Mesenchymal stem cell (in vitro differentiated cells and primary cell): ENCODE data around the gene SEC14L5.
"Not testable (repeated sequence)": the region's sequence is repeated elsewhere in the genome, so short reads cannot be mapped to it uniquely, and the experiment has no call there.

Experiments used
- DNase-seq: peaks from one replicate; pipeline ENCODE4 v3.0.0-alpha.2; 2013
- H2AFZ ChIP-seq: one replicate; pipeline ENCODE4 v1.6.1; 2013; ENCODE audit warnings: low read depth, mild to moderate bottlenecking, control low read depth, inconsistent platforms, low read length, moderate library complexity
- H2AK5ac ChIP-seq: 2 replicates; pipeline ENCODE4 v1.6.1; 2013; ENCODE audit warnings: low read length, moderate library complexity, mild to moderate bottlenecking, inconsistent platforms; ENCODE audit not compliant: severe bottlenecking
- H2BK120ac ChIP-seq: one replicate; pipeline ENCODE4 v1.6.1; 2013; ENCODE audit warnings: low read depth, mild to moderate bottlenecking, inconsistent platforms, low read length, moderate library complexity
- H2BK12ac ChIP-seq, 2 experiments: one replicate each; pipeline ENCODE4 v1.6.1; 2013; ENCODE audit warnings: inconsistent platforms in 2 of 2, low read length in 2 of 2, mild to moderate bottlenecking in 2 of 2, moderate library complexity in 2 of 2, control low read depth in 1 of 2
- H2BK15ac ChIP-seq: one replicate; pipeline ENCODE4 v1.6.1; 2013; ENCODE audit warnings: mild to moderate bottlenecking, low read depth, inconsistent platforms; ENCODE audit not compliant: poor library complexity, severe bottlenecking
- H2BK5ac ChIP-seq: 2 replicates; pipeline ENCODE4 v1.6.1; 2013; ENCODE audit warnings: low read depth, mild to moderate bottlenecking, low read length, control low read depth, inconsistent platforms; ENCODE audit not compliant: poor library complexity, severe bottlenecking
- H3K14ac ChIP-seq, 2 experiments: one replicate each; pipeline ENCODE4 v1.6.1; 2013; ENCODE audit warnings: inconsistent platforms in 2 of 2, low read length in 2 of 2, control low read depth in 1 of 2, mild to moderate bottlenecking in 1 of 2, moderate library complexity in 1 of 2
- H3K18ac ChIP-seq, 2 experiments: one replicate each; pipeline ENCODE4 v1.6.1; 2013; ENCODE audit warnings: inconsistent platforms in 2 of 2, low read length in 2 of 2, control low read depth in 1 of 2, low read depth in 1 of 2, mild to moderate bottlenecking in 1 of 2
- H3K23ac ChIP-seq, 2 experiments: one replicate each; pipeline ENCODE4 v1.6.1; 2013; ENCODE audit warnings: inconsistent platforms in 2 of 2, low read length in 2 of 2, mild to moderate bottlenecking in 2 of 2, moderate library complexity in 2 of 2, control low read depth in 1 of 2
- H3K27ac ChIP-seq: 2 replicates; pipeline ENCODE4 v1.5.1; 2013; ENCODE audit warnings: mild to moderate bottlenecking, moderate library complexity, low read length, control low read depth, inconsistent platforms; ENCODE audit not compliant: poor library complexity, severe bottlenecking
- H3K27me3 ChIP-seq, 2 experiments: 2 replicates each; pipeline versions ENCODE4 v1.6.1 to v1.7.0; 2013; ENCODE audit warnings: low read length in 2 of 2, mild to moderate bottlenecking in 2 of 2, moderate library complexity in 2 of 2, control low read depth in 1 of 2, inconsistent platforms in 1 of 2; ENCODE audit not compliant: control insufficient read depth in 1 of 2, insufficient read depth in 1 of 2
- H3K36me3 ChIP-seq, 2 experiments: 2 replicates each; pipeline versions ENCODE4 v1.6.1 to v1.7.0; 2013; ENCODE audit warnings: low read length in 2 of 2, control low read depth in 1 of 2, inconsistent platforms in 1 of 2, low read depth in 1 of 2, mild to moderate bottlenecking in 1 of 2; ENCODE audit not compliant: insufficient read depth in 2 of 2, control insufficient read depth in 1 of 2
- H3K4ac ChIP-seq, 2 experiments: one replicate each; pipeline ENCODE4 v1.6.1; 2013; ENCODE audit warnings: inconsistent platforms in 2 of 2, low read length in 2 of 2, mild to moderate bottlenecking in 2 of 2, moderate library complexity in 2 of 2, control low read depth in 1 of 2, low read depth in 1 of 2
- H3K4me1 ChIP-seq: 2 replicates; pipeline ENCODE4 v1.6.1; 2013; ENCODE audit warnings: low read depth, low read length, control low read depth; ENCODE audit not compliant: control insufficient read depth, insufficient read depth
- H3K4me2 ChIP-seq: 2 replicates; pipeline ENCODE4 v1.6.1; 2013; ENCODE audit warnings: low read length, mild to moderate bottlenecking, inconsistent platforms; ENCODE audit not compliant: poor library complexity, severe bottlenecking
- H3K4me3 ChIP-seq, 2 experiments: 2 replicates each; pipeline versions ENCODE4 v1.5.1 to v1.7.0; 2013; ENCODE audit warnings: low read length in 2 of 2, mild to moderate bottlenecking in 2 of 2, control low read depth in 1 of 2, low read depth in 1 of 2; ENCODE audit not compliant: insufficient read depth in 1 of 2
- H3K79me1 ChIP-seq: replicated peaks from 2 replicates; pipeline ENCODE4 v1.6.1; 2013; ENCODE audit warnings: mild to moderate bottlenecking, control low read depth, low read length, inconsistent platforms; ENCODE audit not compliant: poor library complexity, severe bottlenecking
- H3K9ac ChIP-seq: 2 replicates; pipeline ENCODE4 v1.7.0; 2013; ENCODE audit warnings: mild to moderate bottlenecking, low read length, moderate library complexity
- H3K9me3 ChIP-seq: 2 replicates; pipeline ENCODE4 v1.7.0; 2013; ENCODE audit warnings: mild to moderate bottlenecking, low read length; ENCODE audit not compliant: control insufficient read depth
- H4K8ac ChIP-seq: one replicate; pipeline ENCODE4 v1.6.1; 2013; ENCODE audit warnings: inconsistent platforms, mild to moderate bottlenecking, low read length, moderate library complexity
- H4K91ac ChIP-seq: one replicate; pipeline ENCODE4 v1.6.1; 2013; ENCODE audit warnings: mild to moderate bottlenecking, low read length, inconsistent platforms
- WGBS: methylation state at CpG from one replicate; pipeline ENCODE4 v1.1.7; 2013; ENCODE audit warnings: mixed read lengths; 5-methylcytosine and 5-hydroxymethylcytosine counted together

SEC14L5 gene

DNA sequence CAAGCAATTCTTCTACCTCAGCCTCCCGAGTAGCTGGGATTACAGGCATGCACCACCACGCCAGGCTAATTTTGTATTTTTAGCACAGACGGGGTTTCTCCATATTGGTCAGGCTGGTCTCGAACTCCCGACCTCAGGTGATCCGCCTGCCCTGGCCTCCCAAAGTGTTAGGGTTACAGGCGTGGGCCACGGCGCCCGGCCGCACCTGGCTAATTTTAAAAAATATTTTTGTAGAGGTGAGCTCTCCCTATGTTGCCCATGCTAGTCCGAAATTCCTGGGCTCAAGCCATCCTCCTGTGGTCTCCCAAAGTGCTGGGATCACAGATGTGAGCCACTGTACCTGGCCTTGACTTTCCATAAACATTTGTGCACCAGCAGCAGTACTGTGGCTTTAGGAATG lies 10.1 kb downstream of the SEC14L5 start:
- not testable (repeated sequence) for H2BK5ac ChIP-seq, H4K8ac ChIP-seq, H3K79me1 ChIP-seq, H3K9ac ChIP-seq, H3K4me1 ChIP-seq, H2BK12ac ChIP-seq, H2AK5ac ChIP-seq, H3K27ac ChIP-seq, DNase-seq, H3K4ac ChIP-seq, H3K4me2 ChIP-seq, H3K9me3 ChIP-seq, H3K23ac ChIP-seq, H3K36me3 ChIP-seq, H2BK120ac ChIP-seq, H3K4me3 ChIP-seq, H3K18ac ChIP-seq, H4K91ac ChIP-seq, H2AFZ ChIP-seq, H3K14ac ChIP-seq
- Histone ChIP-seq H3K27me3 (peaks cover 20 to 23% of the 10 kb centered on the region in 2 experiments), H2BK15ac (peak overlapping the region; percentile 33)
- 85% methylated on average over 12 of the region's 12 CpGs for WGBS

GRCh38 chr16:4968879-4969483 lies 10.9 kb downstream of the SEC14L5 start:
- H3K23ac ChIP-seq: no peak overlapping the region
- H3K36me3 ChIP-seq: no peaks in the 10 kb centered on the region
- no peak overlapping the region for H3K4ac ChIP-seq
- no peak overlapping the region for H3K9ac ChIP-seq
- H3K27ac ChIP-seq: no peak overlapping the region
- DNase-seq: no peak
- no peak overlapping the region for H2BK5ac ChIP-seq
- no peak overlapping the region for H3K18ac ChIP-seq
- no peak overlapping the region for H4K91ac ChIP-seq
- H3K4me3 ChIP-seq: no peak overlapping the region
- no peak overlapping the region for H2BK12ac ChIP-seq
- H4K8ac ChIP-seq: no peak overlapping the region
- no peak overlapping the region for H2AK5ac ChIP-seq
- no peak overlapping the region for H2AFZ ChIP-seq
- no peak overlapping the region for H3K14ac ChIP-seq
- WGBS: 60% methylated on average over 13 of the region's 13 CpGs
- peaks cover 20 to 23% of the 10 kb centered on the region in 2 experiments for H3K27me3 ChIP-seq
- no peak overlapping the region for H2BK15ac ChIP-seq
- H3K79me1 ChIP-seq: no peaks in the 10 kb centered on the region
- H2BK120ac ChIP-seq: no peak overlapping the region
- H3K4me1 ChIP-seq: peaks cover 1% of the 10 kb centered on the region
- no peak overlapping the region for H3K4me2 ChIP-seq
- no peaks in the 10 kb centered on the region for H3K9me3 ChIP-seq

DNA sequence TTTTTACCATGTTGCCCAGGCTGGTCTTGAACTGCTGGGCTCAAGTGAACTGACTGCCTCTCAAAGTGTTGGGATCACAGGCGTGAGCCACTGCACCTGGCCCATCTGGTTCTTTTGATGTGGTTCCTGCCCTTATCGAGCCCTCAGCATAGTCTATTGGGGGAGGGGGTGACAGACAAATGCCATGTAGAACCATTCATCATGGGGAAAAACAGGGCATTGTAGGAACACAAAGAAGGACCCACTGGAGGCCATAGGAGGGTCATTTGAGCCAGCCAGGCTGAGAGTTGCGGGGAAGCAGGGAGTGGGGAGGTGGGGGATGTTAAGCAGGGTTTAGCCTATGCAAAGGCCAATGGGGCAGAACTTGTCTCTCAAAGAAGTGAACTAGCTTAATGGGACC lies 11.9 kb downstream of the SEC14L5 start:
- H4K91ac ChIP-seq: no peak overlapping the region
- peaks cover 1% of the 10 kb centered on the region for H3K4me1 ChIP-seq
- no peak overlapping the region for H2BK120ac ChIP-seq
- H3K14ac ChIP-seq: no peak overlapping the region
- no peak for DNase-seq
- H3K79me1 ChIP-seq: no peaks in the 10 kb centered on the region
- H3K18ac ChIP-seq: no peak overlapping the region
- H3K4me2 ChIP-seq: no peak overlapping the region
- H3K27me3 ChIP-seq: peaks cover 20 to 23% of the 10 kb centered on the region in 2 experiments
- no peaks in the 10 kb centered on the region for H3K36me3 ChIP-seq
- no peak overlapping the region for H2BK12ac ChIP-seq
- no peak overlapping the region for H3K4me3 ChIP-seq
- no peak overlapping the region for H3K9ac ChIP-seq
- H3K23ac ChIP-seq: no peak overlapping the region
- no peak overlapping the region for H2BK15ac ChIP-seq
- H2AFZ ChIP-seq: no peak overlapping the region
- no peak overlapping the region for H2BK5ac ChIP-seq
- no peak overlapping the region for H3K4ac ChIP-seq
- 70% methylated on average over 3 of the region's 3 CpGs for WGBS
- H3K9me3 ChIP-seq: no peaks in the 10 kb centered on the region
- no peak overlapping the region for H4K8ac ChIP-seq
- H2AK5ac ChIP-seq: no peak overlapping the region
- H3K27ac ChIP-seq: no peak overlapping the region

DNA sequence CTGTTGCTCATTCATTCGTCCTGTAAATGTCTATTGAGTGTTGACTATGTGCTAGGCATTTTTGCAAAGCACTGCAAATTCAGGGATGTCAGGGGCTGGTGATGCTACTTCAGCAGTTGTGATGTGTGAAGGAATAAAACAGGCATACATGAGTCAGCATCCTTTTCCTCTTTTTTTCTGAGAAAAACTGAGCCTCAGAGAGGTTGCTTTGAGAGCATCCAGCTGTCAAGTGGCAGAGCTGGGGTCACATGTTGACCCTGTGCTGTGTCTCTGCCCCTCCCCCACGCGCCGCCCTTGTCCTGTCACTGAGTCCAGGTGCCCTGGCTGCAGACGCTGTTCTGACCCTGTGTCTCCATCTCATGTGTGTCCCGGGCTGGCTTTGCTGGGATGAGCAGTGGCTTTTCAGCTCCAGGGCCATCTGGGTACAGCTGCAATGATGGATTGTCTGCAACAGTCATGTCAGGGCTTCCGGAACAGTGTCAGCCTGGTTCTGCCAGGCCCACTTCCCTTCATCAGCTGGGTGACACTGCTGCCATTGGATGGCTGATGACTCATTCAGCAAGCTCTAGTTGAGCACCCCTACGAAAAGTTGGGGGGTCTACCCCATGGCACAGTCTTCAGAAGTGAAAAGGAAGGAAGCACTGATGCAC lies 14.9 kb downstream of the SEC14L5 start:
- no peak overlapping the region for H3K4me2 ChIP-seq
- H4K91ac ChIP-seq: no peak overlapping the region
- no peak overlapping the region for H3K23ac ChIP-seq
- H3K36me3 ChIP-seq: no peaks in the 10 kb centered on the region
- no peak overlapping the region for H2BK120ac ChIP-seq
- DNase-seq: peak; percentile 33
- WGBS: 30% methylated on average over 8 of the region's 8 CpGs
- H3K27ac ChIP-seq: no peak overlapping the region
- no peak overlapping the region for H2BK12ac ChIP-seq
- H3K4me3 ChIP-seq: no peak overlapping the region
- no peaks in the 10 kb centered on the region for H3K9me3 ChIP-seq
- H3K27me3 ChIP-seq: peaks cover 13 to 23% of the 10 kb centered on the region in 2 experiments
- H3K9ac ChIP-seq: no peak overlapping the region
- no peak overlapping the region for H2AFZ ChIP-seq
- H2AK5ac ChIP-seq: no peak overlapping the region
- no peak overlapping the region for H3K18ac ChIP-seq
- no peak overlapping the region for H3K14ac ChIP-seq
- H2BK15ac ChIP-seq: no peak overlapping the region
- peaks cover 1% of the 10 kb centered on the region for H3K4me1 ChIP-seq
- no peaks in the 10 kb centered on the region for H3K79me1 ChIP-seq
- peak overlapping the region; percentile 7 for H4K8ac ChIP-seq
- H3K4ac ChIP-seq: no peak overlapping the region
- no peak overlapping the region for H2BK5ac ChIP-seq
